Measurements from ENCODE around the gene FLII.

DNA sequence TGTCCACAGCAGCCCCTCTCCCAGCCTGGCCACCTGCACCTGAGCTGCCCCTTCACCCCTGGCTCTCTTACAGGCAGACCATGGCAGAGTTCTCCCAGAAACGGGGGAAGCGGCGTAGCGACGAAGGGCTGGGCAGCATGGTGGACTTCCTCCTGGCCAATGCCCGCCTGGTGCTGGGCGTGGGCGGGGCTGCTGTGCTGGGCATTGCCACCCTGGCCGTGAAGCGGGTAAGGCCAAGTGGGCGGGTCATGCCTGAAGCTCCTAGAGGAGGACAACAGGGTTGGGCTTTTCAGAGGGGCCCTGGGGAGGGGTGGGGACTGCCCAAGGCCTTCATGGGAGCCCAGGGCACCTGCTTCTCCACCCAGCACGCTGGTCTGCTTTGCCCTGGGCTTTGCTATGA lies 4.1 kb upstream of the FLII start:
- TF ChIP-seq GATA2 (IDR thresholded peaks at IDR 0.05; ENCODE audit: low read depth, low read length) (no peak), GATA3 (IDR thresholded peaks at IDR 0.05; ENCODE audit: low read depth, low read length) (no peak)
